Stomach (tissue), 9 donors: ENCODE data around the gene DSTYK. TPM values are rescaled to one million over a fixed set of nuclear protein-coding genes. Genes with fewer than 3 reads are reported as not detected.

Source experiments
- DNase-seq, 2 donors: peaks; one replicate each; pipeline versions ENCODE4 v3.0.0 to v3.0.0-alpha.2; 2013 to 2019
- H3K27ac ChIP-seq, 5 donors: fragments of 200-600 bp in 4 of 5; sonication (generic) in 4 of 5; one replicate each; pipeline ENCODE4 v1.5.1; 2013 to 2019; ENCODE audit warnings: mild to moderate bottlenecking in 1 of 5, moderate library complexity in 1 of 5
- H3K27me3 ChIP-seq, 3 donors: fragments of 200-600 bp; sonication (generic); one replicate each; pipeline ENCODE4 v1.5.1; 2017 to 2019; ENCODE audit warnings: mixed run types in 1 of 3
- H3K36me3 ChIP-seq, 4 donors: fragments of 200-600 bp; sonication (generic); 1 replicate in 3 of 4; 2 replicates in 1 of 4; pipeline ENCODE4 v1.5.1; 2016 to 2019
- H3K4me1 ChIP-seq, 4 donors: fragments of 200-600 bp; sonication (generic); one replicate each; pipeline ENCODE4 v1.5.1; 2016 to 2019
- H3K4me3 ChIP-seq, 4 donors: fragments of 200-600 bp; sonication (generic) in 3 of 4; one replicate each; pipeline ENCODE4 v1.5.1; 2016 to 2019; ENCODE audit warnings: mild to moderate bottlenecking in 1 of 4
- H3K9me3 ChIP-seq, 4 donors: fragments of 200-600 bp; sonication (generic); one replicate each; pipeline ENCODE4 v1.5.1; 2016 to 2019
- CTCF ChIP-seq, 7 experiments: fragments of 450-650 bp in 4 of 7; fragments of 200-600 bp in 3 of 7; sonication (generic) in 3 of 7; IDR thresholded peaks; one replicate each; pipeline ENCODE4 v1.5.1; 2016 to 2019; ENCODE audit warnings: antibody characterized with exemption in 7 of 7, control low read depth in 2 of 7, mild to moderate bottlenecking in 1 of 7
- EP300 ChIP-seq: sonication (generic); formaldehyde crosslinking; IDR thresholded peaks from one replicate; pipeline ENCODE4 v1.6.1; 2017; ENCODE audit warnings: antibody characterized with exemption
- POLR2A ChIP-seq, 4 donors: fragments of 450-650 bp; IDR thresholded peaks; one replicate each; pipeline ENCODE4 v1.6.1; 2016; ENCODE audit warnings: antibody characterized with exemption in 4 of 4, control low read depth in 2 of 4, mild to moderate bottlenecking in 1 of 4, moderate library complexity in 1 of 4
- POLR2AphosphoS5 ChIP-seq, 3 donors: sonication (generic); formaldehyde crosslinking; IDR thresholded peaks; one replicate each; pipeline ENCODE4 v1.6.1; 2016; ENCODE audit warnings: antibody characterized with exemption in 3 of 3
- intact Hi-C: fragments of 100-400 bp; cut with DNase I; formaldehyde crosslinking; loops from one replicate; pipeline ENCODE4 v1.15.1; 2023; ENCODE audit warnings: low total_unique reads
- polyA plus RNA-seq, 3 donors: library from polyadenylated mRNA; stranded (reverse); fragments of 200-250 nt; gene quantifications; one replicate each; pipeline ENCODE4 v1.2.3, GENCODE V29; 2013
- total RNA-seq, 5 donors: library from RNA; depleted of rRNA; stranded (reverse); fragments of >200 nt; gene quantifications; one replicate each; pipeline versions ENCODE4 v1.1.0 to v1.2.3, GENCODE V29; 2014 to 2016
- donor health status: healthy with polysubstance abuse.
- donor health status: Bipolar disorder and iron deficiency.
- donor health status: healthy.

DSTYK gene
- total and polyA plus RNA-seq, 8 donors, result 2.4 to 15.2 (median 3.4) TPM

GRCh38 chr1:205098242-205098641 lies 113.3 kb downstream of the DSTYK start:
- no peaks in the 10 kb centered on the region for H3K27me3 ChIP-seq
- DNase-seq, result no peak
- no peak overlapping the region for H3K4me3 ChIP-seq
- intact Hi-C loops, result no loop called here
- H3K27ac ChIP-seq, result no peak overlapping the region
- no peak for TF ChIP-seq POLR2AphosphoS5 (IDR thresholded peaks at IDR 0.05)
- TF ChIP-seq POLR2A (IDR thresholded peaks at IDR 0.05), result no peak
- TF ChIP-seq CTCF (IDR thresholded peaks at IDR 0.05), result no peak
- TF ChIP-seq EP300, result no peak
- no peaks in the 10 kb centered on the region for H3K9me3 ChIP-seq
- peaks cover 83 to 99% (median 99%) of the 10 kb centered on the region in 4 donors for H3K36me3 ChIP-seq
- H3K4me1 ChIP-seq, result no peaks in the 10 kb centered on the region

- Histone ChIP-seq H3K9me3 (no peaks in the 10 kb centered on the region), H3K27me3 (no peaks in the 10 kb centered on the region), H3K36me3 (peaks cover 71 to 98% (median 97%) of the 10 kb centered on the region in 4 donors), H3K4me1 (no peaks in the 10 kb centered on the region), H3K4me3 (no peak overlapping the region), H3K27ac (no peak overlapping the region)
- TF ChIP-seq POLR2AphosphoS5 (IDR thresholded peaks at IDR 0.05) (no peak), CTCF (IDR thresholded peaks at IDR 0.05) (no peak), EP300 (no peak), POLR2A (IDR thresholded peaks at IDR 0.05) (no peak)
- no peak for DNase-seq
- intact Hi-C loops, result no loop called here
Observed at GRCh38 chr1:205095422-205095821, 116.1 kb downstream of the DSTYK start.

Other genes with a start within 250 kb of the DSTYK start
- gene CNTN2, start 168.5 kb downstream of the DSTYK start, total RNA-seq, result 1 to 10 TPM in 2 of 5 donors, under 1 TPM in 1, not detected in 2; 0.58 to 2.2 (median 1.3) TPM
- under 1 TPM in 2 of 3 donors, not detected in 1; 0.12 to 0.20 TPM for gene CNTN2, start 168.5 kb downstream of the DSTYK start, polyA plus RNA-seq
- 10 to 100 TPM in 1 of 5 donors, 1 to 10 TPM in 1, not detected in 3; 1.3 to 10.3 TPM for gene TMEM81, start 127.2 kb downstream of the DSTYK start, total RNA-seq
- gene TMEM81, start 127.2 kb downstream of the DSTYK start, polyA plus RNA-seq, result 1 to 10 TPM in 2 of 3 donors, not detected in 1; 1.1 to 2.3 TPM
- gene RBBP5, start 89.7 kb downstream of the DSTYK start, total RNA-seq, result 10 to 100 TPM in 2 of 5 donors, 1 to 10 TPM in 3; 1.4 to 13.4 (median 8.9) TPM
- gene RBBP5, start 89.7 kb downstream of the DSTYK start, polyA plus RNA-seq, result 1 to 10 TPM; 3.4 to 6.0 (median 4.7) TPM
- gene TMCC2, start 16.2 kb upstream of the DSTYK start, total RNA-seq, result 1 to 10 TPM in 2 of 5 donors, under 1 TPM in 1, not detected in 2; 0.45 to 3.1 (median 1.4) TPM
- 1 to 10 TPM in 2 of 3 donors, under 1 TPM in 1; 0.78 to 1.8 (median 1.5) TPM for gene TMCC2, start 16.2 kb upstream of the DSTYK start, polyA plus RNA-seq
- gene NUAK2, start 110.0 kb upstream of the DSTYK start, total RNA-seq, result 10 to 100 TPM in 1 of 5 donors, 1 to 10 TPM in 3, under 1 TPM in 1; 0.58 to 16.5 (median 3.1) TPM
- 1 to 10 TPM; 1.2 to 2.7 (median 1.3) TPM for gene NUAK2, start 110.0 kb upstream of the DSTYK start, polyA plus RNA-seq
- gene KLHDC8A, start 145.2 kb upstream of the DSTYK start, total RNA-seq, result 1 to 10 TPM in 2 of 5 donors, under 1 TPM in 1, not detected in 2; 0.72 to 3.1 (median 2.4) TPM
- 1 to 10 TPM; 2.3 to 6.9 (median 5.1) TPM for gene KLHDC8A, start 145.2 kb upstream of the DSTYK start, polyA plus RNA-seq
- not detected for gene LEMD1, start 210.4 kb upstream of the DSTYK start, total RNA-seq
- gene LEMD1, start 210.4 kb upstream of the DSTYK start, polyA plus RNA-seq, result 1 to 10 TPM in 2 of 3 donors, under 1 TPM in 1; 0.95 to 3.7 (median 1.7) TPM
- gene BLACAT1, start 244.3 kb upstream of the DSTYK start, total RNA-seq, result under 1 TPM in 1 of 5 donors, not detected in 4; 0.37 TPM
- gene BLACAT1, start 244.3 kb upstream of the DSTYK start, polyA plus RNA-seq, result under 1 TPM in 1 of 3 donors, not detected in 2; 0.43 TPM